ENCODE data around the gene RUBCNL. TPM values are rescaled to one million over a fixed set of nuclear protein-coding genes. Genes with fewer than 3 reads are reported as not detected.

Gene RUBCNL
- total RNA-seq, 1 experiment from 2014 or later: 0.42 TPM

GRCh38 chr13:46317120-46317519 lies 69.9 kb downstream of the RUBCNL start:
- Histone ChIP-seq H2AFZ (ENCODE audit: low read depth, low read length, poor library complexity, severe bottlenecking) (no peak overlapping the region), H3K4me2 (ENCODE audit: low read length) (no peak overlapping the region), H3K9ac (ENCODE audit: low read length) (no peak overlapping the region), H3K9me2 (ENCODE audit: insufficient read depth) (no peaks in the 10 kb centered on the region), H3K79me2 (ENCODE audit: insufficient read depth, low read length) (no peaks in the 10 kb centered on the region), H4K20me1 (ENCODE audit: insufficient read depth) (no peaks in the 10 kb centered on the region), H3K4me1 (ENCODE audit: control insufficient read depth in 1 of 2, insufficient read depth in 2 of 2, low read length in 2 of 2) (no peaks in the 10 kb centered on the region), H3K27me3 (ENCODE audit: insufficient read depth, low read length) (no peaks in the 10 kb centered on the region), H3K9me3 (ENCODE audit: control insufficient read depth in 1 of 2, insufficient read depth in 1 of 2, low read depth in 1 of 2, low read length in 2 of 2) (no peaks in the 10 kb centered on the region), H3K36me3 (ENCODE audit: control insufficient read depth in 1 of 2, insufficient read depth in 2 of 2, low read length in 2 of 2) (no peaks in the 10 kb centered on the region), H3K4me3 (replicated peaks in 1 of 2; ENCODE audit: low read depth in 1 of 2, low read length in 2 of 2) (no peak overlapping the region), H3K27ac (ENCODE audit: low read depth, low read length) (no peak overlapping the region)
- POLR2A ChIA-PET: no interaction called here
- CTCF ChIA-PET: no interaction called here
- intact Hi-C loops (cut with micrococcal nuclease): no loop called here
- no peak for DNase-seq (ENCODE audit: low read depth, low spot score)
- RAD21 ChIA-PET (ENCODE audit: low non-redundant PET in 1 of 2, low total read pairs in 2 of 2, uncharacterized antibody in 2 of 2, unreplicated experiment in 2 of 2): no interaction called here
- TF ChIP-seq RAD21 (IDR thresholded peaks at IDR 0.05; ENCODE audit: low read depth) (peak; percentile 30; the same call in 1 of the 2 replicates), MAX (IDR thresholded peaks at IDR 0.05) (no peak)
- no TSS peak for BruUV-seq (replicated peaks)
- no peak for ATAC-seq

- no peaks in the 10 kb centered on the region for H4K20me1 ChIP-seq (ENCODE audit: insufficient read depth)
- no peaks in the 10 kb centered on the region for H3K9me2 ChIP-seq (ENCODE audit: insufficient read depth)
- no peak overlapping the region for H2AFZ ChIP-seq (ENCODE audit: low read depth, low read length, poor library complexity, severe bottlenecking)
- TF ChIP-seq CEBPB (IDR thresholded peaks at IDR 0.05; ENCODE audit: low read depth) (0 out of 2 replicates have a peak, but pooled peaks have one; percentile 24), MAX (IDR thresholded peaks at IDR 0.05) (no peak)
- no peaks in the 10 kb centered on the region for H3K27me3 ChIP-seq (ENCODE audit: insufficient read depth, low read length)
- H3K4me1 ChIP-seq (ENCODE audit: control insufficient read depth in 1 of 2, insufficient read depth in 2 of 2, low read length in 2 of 2): no peaks in the 10 kb centered on the region
- ChIA-PET POLR2A (no interaction called here), CTCF (interaction anchor here (0.6 kb wide), 1 partner anchor 209 kb away, joined by 3 read pairs; no protein-coding TSS in a partner anchor), RAD21 (ENCODE audit: low non-redundant PET in 1 of 2, low total read pairs in 2 of 2, uncharacterized antibody in 2 of 2, unreplicated experiment in 2 of 2) (no interaction called here)
- H3K27ac ChIP-seq (ENCODE audit: low read depth, low read length): no peak overlapping the region
- no peaks in the 10 kb centered on the region for H3K9me3 ChIP-seq (ENCODE audit: control insufficient read depth in 1 of 2, insufficient read depth in 1 of 2, low read depth in 1 of 2, low read length in 2 of 2)
- no peak overlapping the region for H3K4me2 ChIP-seq (ENCODE audit: low read length)
- intact Hi-C loops (cut with micrococcal nuclease): no loop called here
- no peak overlapping the region for H3K9ac ChIP-seq (ENCODE audit: low read length)
- no peak overlapping the region for H3K4me3 ChIP-seq (replicated peaks in 1 of 2; ENCODE audit: low read depth in 1 of 2, low read length in 2 of 2)
- H3K79me2 ChIP-seq (ENCODE audit: insufficient read depth, low read length): no peaks in the 10 kb centered on the region
- no peaks in the 10 kb centered on the region for H3K36me3 ChIP-seq (ENCODE audit: control insufficient read depth in 1 of 2, insufficient read depth in 2 of 2, low read length in 2 of 2)
- DNase-seq (ENCODE audit: low read depth, low spot score): no peak
- no peak for ATAC-seq
- BruUV-seq (replicated peaks): no TSS peak
These were observed 71.5 kb downstream of the RUBCNL start for GRCh38 chr13:46315491-46316075.
